Effector memory CD8-positive, alpha-beta T cell (primary cell): ENCODE results near the gene RAB35.

Experiments used
- ATAC-seq: fragments of 150-1000 bp; cut with Tn5 transposase; replicated peaks from 2 replicates; pipeline ENCODE4 v1.10.0; 2021; ENCODE audit warnings: mild to moderate bottlenecking, moderate library complexity
- DNase-seq, 3 experiments: peaks; one replicate each; pipeline ENCODE4 v3.0.0; 2021
- H3K27ac Mint-ChIP-seq, 2 donors: one replicate each; pipeline ENCODE4 v1.8.0; 2022; ENCODE audit warnings: mild to moderate bottlenecking in 2 of 2, mixed read lengths in 2 of 2, moderate library complexity in 2 of 2
- H3K27me3 Mint-ChIP-seq, 2 donors: one replicate each; pipeline ENCODE4 v1.8.0; 2022; ENCODE audit warnings: mixed read lengths in 2 of 2
- H3K36me3 Mint-ChIP-seq: one replicate; pipeline ENCODE4 v1.8.0; 2022; ENCODE audit warnings: mild to moderate bottlenecking, moderate library complexity, mixed read lengths; ENCODE audit not compliant: insufficient read depth
- H3K4me1 Mint-ChIP-seq, 2 donors: one replicate each; pipeline ENCODE4 v1.8.0; 2022; ENCODE audit warnings: low read depth in 2 of 2, mixed read lengths in 2 of 2
- H3K4me3 Mint-ChIP-seq, 2 donors: one replicate each; pipeline ENCODE4 v1.8.0; 2022; ENCODE audit warnings: mild to moderate bottlenecking in 2 of 2, mixed read lengths in 2 of 2, moderate library complexity in 2 of 2
- H3K9me3 Mint-ChIP-seq, 2 donors: one replicate each; pipeline ENCODE4 v1.8.0; 2022; ENCODE audit warnings: mixed read lengths in 2 of 2

The RAB35 gene

DNA sequence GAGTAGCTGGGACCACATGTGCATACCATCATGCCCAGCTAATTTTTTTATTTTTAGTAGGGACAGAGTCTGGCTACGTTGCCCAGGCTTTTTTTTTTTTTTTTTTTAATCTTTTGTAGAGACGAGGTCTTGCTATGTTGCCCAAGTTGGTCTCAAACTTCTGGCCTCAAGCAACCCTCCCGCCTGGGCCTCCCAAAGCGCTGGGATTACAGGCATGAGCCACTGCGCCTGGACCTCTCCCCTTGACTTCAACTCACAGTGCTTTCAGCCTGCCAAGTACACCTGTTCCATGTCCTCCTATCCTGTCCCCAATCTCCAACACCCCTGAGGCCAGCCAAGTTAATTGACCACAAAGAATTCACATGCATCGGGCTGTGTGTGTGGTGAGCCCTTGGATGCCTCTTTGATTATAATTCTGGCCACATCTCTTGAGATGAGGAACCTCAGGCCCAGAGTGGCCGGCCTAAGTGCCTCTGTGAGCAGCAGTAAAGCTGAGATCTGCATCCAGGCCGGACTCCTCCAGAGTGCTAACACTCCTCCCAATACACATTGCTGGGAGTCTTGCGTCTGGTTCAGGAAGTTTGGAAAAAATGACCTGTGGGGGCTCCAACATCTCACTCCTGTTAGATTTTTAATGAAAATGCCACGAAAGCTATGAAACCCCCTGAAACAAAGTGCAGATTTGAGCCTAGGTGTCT lies 6.8 kb downstream of the RAB35 start:
- Mint-ChIP-seq H3K4me3 (peak overlapping the region; percentile 77 to 83), H3K4me1 (peaks cover 56 to 65% of the 10 kb centered on the region in 2 donors), H3K27ac (peak overlapping the region in 1 of 2 donors; percentile 88), H3K9me3 (no peaks in the 10 kb centered on the region), H3K36me3 (peaks cover 63% of the 10 kb centered on the region), H3K27me3 (no peaks in the 10 kb centered on the region)
- ATAC-seq: no peak
- DNase-seq: no peak

DNA sequence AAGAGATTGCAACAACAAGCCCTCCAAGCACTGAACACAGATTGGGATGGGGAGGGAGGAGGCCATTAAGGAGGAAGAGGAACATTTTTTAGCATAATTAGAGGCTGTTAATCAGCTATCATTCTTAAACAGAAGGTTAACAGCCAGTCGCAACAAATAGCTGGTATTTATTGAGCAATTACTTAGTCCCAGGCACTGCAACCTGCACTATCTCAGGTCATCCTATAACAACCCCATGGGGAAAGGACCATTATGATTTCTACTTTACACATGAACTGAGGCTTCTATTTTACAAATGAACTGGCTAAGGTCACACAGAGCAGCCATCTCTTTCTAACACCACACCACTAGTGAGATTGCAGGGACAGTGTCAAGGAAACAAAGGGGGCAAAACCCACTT lies 10.4 kb downstream of the RAB35 start:
- no peak overlapping the region for H3K4me3 Mint-ChIP-seq
- ATAC-seq: no peak
- peak overlapping the region in 1 of 2 donors; percentile 29 for H3K27ac Mint-ChIP-seq
- DNase-seq: no peak
- H3K27me3 Mint-ChIP-seq: no peaks in the 10 kb centered on the region
- peaks cover 53 to 56% of the 10 kb centered on the region in 2 donors for H3K4me1 Mint-ChIP-seq
- no peaks in the 10 kb centered on the region for H3K9me3 Mint-ChIP-seq
- peaks cover 62% of the 10 kb centered on the region for H3K36me3 Mint-ChIP-seq

DNA sequence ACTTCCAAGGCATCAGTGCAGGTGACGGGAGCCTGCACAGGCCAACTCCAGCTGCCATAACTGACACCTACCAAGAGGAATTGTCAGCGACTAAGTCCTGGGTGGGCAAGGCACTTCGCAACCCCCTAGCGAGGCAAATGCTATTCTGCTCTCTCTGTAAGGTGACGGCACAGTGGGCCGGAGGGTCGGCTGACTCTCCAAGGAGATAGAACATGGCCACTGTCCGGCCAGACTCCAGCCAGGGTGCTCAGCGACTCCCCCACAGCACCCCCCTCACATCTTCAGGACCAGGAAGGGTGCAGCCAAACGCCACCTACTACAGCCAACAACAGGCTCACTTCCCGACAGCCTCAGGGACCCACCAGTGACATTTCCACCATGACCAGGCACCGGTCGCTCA lies 13.2 kb downstream of the RAB35 start:
- ATAC-seq (no peak), DNase-seq (no peak)
- Mint-ChIP-seq H3K27me3 (no peaks in the 10 kb centered on the region), H3K27ac (peak overlapping the region in 1 of 2 donors; percentile 73), H3K4me1 (peaks cover 42 to 43% of the 10 kb centered on the region in 2 donors), H3K36me3 (peaks cover 70% of the 10 kb centered on the region), H3K9me3 (no peaks in the 10 kb centered on the region), H3K4me3 (peak overlapping the region in 1 of 2 donors; percentile 43)

DNA sequence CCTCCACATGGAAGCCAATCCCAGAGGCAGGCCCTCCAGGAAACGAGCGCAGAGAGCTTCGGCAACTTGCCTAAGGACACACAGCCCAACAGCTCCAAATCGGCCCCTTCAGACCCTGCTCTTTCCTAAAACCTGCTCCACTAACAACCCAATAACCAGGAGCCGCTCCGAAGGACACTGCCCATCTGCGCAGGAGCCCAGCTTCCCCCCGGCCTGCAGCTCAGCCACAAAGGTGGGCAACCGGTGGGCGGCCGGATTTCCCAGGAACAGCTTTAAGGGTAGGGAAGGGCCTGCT lies 13.6 kb downstream of the RAB35 start:
- Mint-ChIP-seq H3K4me1 (peaks cover 40 to 41% of the 10 kb centered on the region in 2 donors), H3K4me3 (peak overlapping the region; percentile 43 to 52), H3K36me3 (peaks cover 70% of the 10 kb centered on the region), H3K27me3 (no peaks in the 10 kb centered on the region), H3K27ac (peak overlapping the region; percentile 73 to 94), H3K9me3 (no peaks in the 10 kb centered on the region)
- DNase-seq: no peak
- no peak for ATAC-seq

DNA sequence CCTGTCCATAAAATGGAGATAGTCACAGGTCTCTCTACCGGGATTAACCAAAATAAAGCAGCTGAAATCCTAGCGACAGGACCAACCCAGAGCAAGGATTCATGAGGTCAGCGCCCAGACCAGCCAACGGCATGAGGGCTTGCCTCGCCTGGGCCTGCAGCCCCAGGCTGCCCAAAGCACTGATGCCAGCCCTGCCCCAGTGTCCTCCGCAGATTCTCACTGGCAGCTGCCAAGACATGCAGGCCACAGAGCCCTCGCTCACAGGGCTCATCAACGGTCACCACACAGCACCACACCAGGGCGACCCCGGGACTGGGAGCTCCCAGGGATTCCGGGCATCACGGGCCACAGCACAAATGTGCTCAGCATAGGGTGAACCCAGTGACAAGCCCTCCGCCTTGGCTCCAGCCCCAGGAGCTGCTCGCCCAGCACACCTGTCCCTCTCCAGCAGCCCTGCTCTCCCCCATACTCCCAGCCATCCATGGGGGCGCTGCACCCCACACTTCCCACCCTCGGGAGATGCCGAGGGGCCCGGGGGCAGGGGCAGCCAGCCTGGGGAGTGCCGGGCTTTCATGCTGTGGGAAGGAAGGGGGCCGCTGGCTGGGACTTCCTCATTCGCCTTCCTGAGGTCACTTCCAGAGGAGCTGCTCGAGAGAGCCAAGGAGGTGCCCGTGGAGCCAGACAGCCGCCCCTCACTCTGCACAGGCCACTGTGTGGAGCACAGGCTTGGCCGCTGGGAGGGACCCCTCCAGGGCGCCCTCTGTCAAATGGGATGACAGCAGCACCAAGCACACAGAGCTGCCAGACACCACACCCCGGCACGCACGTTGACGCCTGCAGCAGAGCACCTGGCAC lies 14.1 kb downstream of the RAB35 start:
- DNase-seq: no peak
- Mint-ChIP-seq H3K27ac (peak overlapping the region; percentile 73 to 94), H3K9me3 (no peaks in the 10 kb centered on the region), H3K4me3 (peak overlapping the region; percentile 60 to 76), H3K27me3 (no peaks in the 10 kb centered on the region), H3K4me1 (peaks cover 37 to 38% of the 10 kb centered on the region in 2 donors), H3K36me3 (peaks cover 72% of the 10 kb centered on the region)
- ATAC-seq: no peak

DNA sequence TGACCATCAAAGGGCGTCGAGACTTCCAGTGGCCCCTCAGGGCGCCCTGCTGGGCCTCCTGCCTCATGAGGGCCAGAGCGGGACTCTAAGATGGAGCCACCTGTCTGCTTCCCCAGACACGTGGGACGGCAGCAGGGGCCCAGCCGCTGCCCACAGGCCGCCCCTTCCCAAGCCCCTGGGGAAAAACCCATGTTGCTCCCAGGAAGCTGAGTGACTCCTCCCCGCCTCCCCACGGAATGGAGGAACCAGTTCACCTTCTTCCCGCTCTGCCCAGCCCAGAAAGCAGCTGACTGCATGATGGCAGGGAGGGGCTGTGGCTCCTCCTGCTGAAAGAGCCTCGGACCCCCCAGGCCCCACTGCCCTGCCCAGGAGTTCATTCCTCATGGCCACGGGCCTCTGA lies 14.9 kb downstream of the RAB35 start:
- Mint-ChIP-seq H3K27ac (peak overlapping the region; percentile 73 to 94), H3K36me3 (peaks cover 72% of the 10 kb centered on the region), H3K27me3 (no peaks in the 10 kb centered on the region), H3K9me3 (no peaks in the 10 kb centered on the region), H3K4me1 (peaks cover 37 to 38% of the 10 kb centered on the region in 2 donors), H3K4me3 (peak overlapping the region; percentile 60 to 76)
- DNase-seq (no peak), ATAC-seq (peak; percentile 13)

DNA sequence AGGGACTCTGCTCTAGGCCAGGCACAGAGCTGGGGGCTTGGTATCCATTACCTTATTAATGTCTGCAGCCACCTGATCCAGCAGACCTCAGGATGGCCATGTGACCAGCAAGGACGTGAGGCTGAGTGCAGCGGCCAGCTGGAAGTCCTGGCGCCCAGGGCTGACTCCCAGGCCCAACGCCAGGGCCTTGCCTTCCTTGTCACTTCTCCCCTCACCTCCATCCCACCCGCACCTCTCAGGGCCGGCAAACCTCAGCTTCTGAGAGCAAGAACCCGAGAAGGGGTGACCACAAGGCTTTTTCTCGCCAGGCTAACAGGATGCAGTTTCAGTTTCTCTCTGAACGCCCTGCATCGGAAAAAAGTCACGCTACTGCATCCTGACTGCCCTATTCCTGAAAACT lies 15.4 kb downstream of the RAB35 start:
- no peaks in the 10 kb centered on the region for H3K9me3 Mint-ChIP-seq
- ATAC-seq: peak; percentile 60
- peak overlapping the region; percentile 73 to 94 for H3K27ac Mint-ChIP-seq
- DNase-seq: no peak
- no peaks in the 10 kb centered on the region for H3K27me3 Mint-ChIP-seq
- H3K36me3 Mint-ChIP-seq: peaks cover 72% of the 10 kb centered on the region
- H3K4me3 Mint-ChIP-seq: peak overlapping the region; percentile 60 to 76
- H3K4me1 Mint-ChIP-seq: peaks cover 34 to 38% of the 10 kb centered on the region in 2 donors

DNA sequence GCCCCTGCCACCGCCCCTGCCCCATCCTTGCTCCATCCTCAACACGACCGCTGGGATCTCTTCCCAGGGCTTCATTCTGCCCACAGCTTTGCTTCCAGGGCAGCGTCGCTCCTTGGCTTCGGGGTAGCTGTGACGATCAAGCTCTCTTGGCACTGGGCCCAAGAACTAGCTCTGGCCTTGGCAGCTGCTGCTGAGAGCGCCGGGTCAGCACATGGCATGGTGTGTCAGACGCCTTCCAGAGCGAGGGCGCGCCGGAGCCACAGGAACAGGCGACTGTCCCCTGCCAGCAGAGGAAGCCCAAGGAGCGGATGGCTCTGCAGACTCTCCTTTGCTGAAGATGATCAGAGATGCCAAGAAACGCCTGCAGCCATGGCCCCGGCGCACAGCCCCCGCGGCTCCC lies 15.9 kb downstream of the RAB35 start:
- peak overlapping the region; percentile 73 to 94 for H3K27ac Mint-ChIP-seq
- H3K27me3 Mint-ChIP-seq: no peaks in the 10 kb centered on the region
- DNase-seq: no peak
- peak overlapping the region; percentile 25 to 76 for H3K4me3 Mint-ChIP-seq
- H3K36me3 Mint-ChIP-seq: peaks cover 72% of the 10 kb centered on the region
- ATAC-seq: no peak
- H3K4me1 Mint-ChIP-seq: peaks cover 30 to 36% of the 10 kb centered on the region in 2 donors
- H3K9me3 Mint-ChIP-seq: no peaks in the 10 kb centered on the region

DNA sequence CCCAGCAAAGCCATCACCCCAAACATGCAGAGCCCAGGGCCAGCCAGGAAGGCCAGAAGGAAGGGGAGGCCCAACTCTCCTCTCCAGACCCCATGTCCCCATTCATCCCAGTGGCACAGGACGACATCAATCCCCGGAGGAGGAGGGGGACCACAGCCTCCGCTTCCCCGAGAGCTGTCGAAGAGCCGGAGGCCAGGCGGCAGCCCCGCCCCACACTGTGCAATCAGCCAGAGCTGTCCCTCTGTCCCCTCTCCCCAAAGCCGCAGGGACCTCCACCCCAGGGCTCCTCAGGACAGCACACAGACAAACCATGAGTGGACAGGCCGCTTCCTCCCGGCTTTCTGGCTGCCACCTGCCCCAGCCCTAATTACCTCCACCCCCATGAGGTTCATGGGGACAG lies 16.8 kb downstream of the RAB35 start:
- DNase-seq (no peak), ATAC-seq (no peak)
- no peaks in the 10 kb centered on the region for H3K27me3 Mint-ChIP-seq
- H3K9me3 Mint-ChIP-seq: no peaks in the 10 kb centered on the region
- H3K4me1 Mint-ChIP-seq: peaks cover 23 to 31% of the 10 kb centered on the region in 2 donors
- peaks cover 66% of the 10 kb centered on the region for H3K36me3 Mint-ChIP-seq
- H3K27ac Mint-ChIP-seq: peak overlapping the region; percentile 73 to 94
- H3K4me3 Mint-ChIP-seq: peak overlapping the region in 1 of 2 donors; percentile 25

DNA sequence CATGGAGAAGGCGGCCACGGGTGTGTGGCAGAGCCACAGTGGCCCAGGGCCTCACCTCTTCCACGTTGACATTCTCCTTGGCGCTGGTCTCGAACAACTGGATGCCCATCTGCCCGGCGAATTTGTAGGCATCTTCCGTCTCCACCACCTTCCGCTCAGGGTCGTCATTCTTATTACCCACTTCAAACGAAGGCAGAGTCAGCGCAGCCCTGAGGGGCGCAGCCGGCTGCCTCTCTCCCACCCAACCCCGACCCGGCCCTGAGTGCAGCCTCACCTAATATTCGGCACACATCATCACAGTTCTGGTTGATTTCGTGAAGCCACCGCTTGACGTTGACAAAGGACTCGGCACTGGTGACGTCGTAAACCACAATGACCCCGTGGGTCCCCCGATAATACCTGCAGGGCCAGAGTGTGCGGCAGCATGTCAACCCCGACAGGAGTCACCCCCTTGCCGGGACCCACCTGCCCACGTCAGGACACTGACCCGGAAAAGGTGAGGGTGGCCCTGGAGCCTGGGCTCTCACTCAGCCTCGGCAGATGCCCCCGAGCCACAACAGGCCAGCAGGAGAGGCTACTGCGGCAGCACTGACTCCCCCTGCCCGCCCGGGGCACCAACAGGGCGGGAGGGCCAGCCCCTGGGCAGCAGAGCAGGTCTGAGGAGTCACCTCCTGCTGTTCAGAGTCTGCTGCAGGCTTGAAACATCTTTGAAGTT lies 17.6 kb downstream of the RAB35 start:
- Mint-ChIP-seq H3K4me1 (peaks cover 20 to 31% of the 10 kb centered on the region in 2 donors), H3K36me3 (peaks cover 62% of the 10 kb centered on the region), H3K4me3 (no peak overlapping the region), H3K27ac (no peak overlapping the region), H3K9me3 (no peaks in the 10 kb centered on the region), H3K27me3 (no peaks in the 10 kb centered on the region)
- no peak for DNase-seq
- no peak for ATAC-seq

DNA sequence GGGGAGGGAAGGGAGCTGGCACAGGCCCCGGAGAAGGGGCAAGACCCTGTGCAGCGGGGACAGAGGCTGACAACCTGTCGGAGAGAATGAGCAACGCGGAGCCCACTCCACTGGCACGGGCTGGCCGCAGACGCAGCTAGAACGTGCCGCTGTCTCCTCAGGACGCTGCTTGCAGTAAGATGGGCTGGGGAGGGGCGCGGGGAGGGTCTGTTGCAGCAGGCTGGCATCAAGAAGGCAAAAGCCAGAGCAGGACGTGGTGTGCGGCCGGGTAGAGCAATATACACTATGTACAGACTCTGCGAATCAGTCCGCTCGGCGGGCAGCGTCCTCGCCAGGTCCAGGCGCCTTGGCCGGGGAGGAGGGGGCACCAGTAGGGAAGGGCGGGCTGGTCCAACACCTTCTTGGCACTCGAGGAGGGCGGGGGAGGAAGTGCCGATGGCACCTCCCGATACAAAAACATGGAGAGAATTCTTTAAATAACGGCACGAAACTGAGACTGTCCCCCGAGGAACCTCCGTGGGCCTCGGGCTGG lies 19.8 kb downstream of the RAB35 start:
- H3K4me1 Mint-ChIP-seq: peaks cover 14 to 16% of the 10 kb centered on the region in 2 donors
- H3K36me3 Mint-ChIP-seq: peaks cover 55% of the 10 kb centered on the region

DNA sequence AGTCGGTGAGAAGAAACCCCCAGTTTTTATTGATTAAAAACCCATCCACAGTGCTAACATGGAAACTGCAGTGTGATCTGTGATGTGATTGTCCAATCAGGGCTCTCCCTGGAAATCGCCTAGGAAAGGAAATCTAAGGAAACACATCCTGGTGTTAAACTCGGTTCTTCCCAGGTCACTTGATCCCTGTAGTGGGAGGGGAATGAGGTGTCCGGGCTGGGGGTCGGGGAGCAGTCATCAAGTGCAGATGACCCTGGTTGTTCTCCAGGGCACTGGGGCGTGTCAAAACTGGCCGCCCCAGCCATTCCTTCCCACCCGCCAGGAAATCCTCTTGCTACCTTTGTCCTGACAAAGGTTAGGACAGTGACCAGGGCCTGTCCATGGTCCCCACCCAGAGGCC lies 20.8 kb downstream of the RAB35 start:
- Mint-ChIP-seq H3K36me3 (peaks cover 58% of the 10 kb centered on the region), H3K4me3 (no peak overlapping the region), H3K4me1 (peaks cover 13% of the 10 kb centered on the region in 2 donors), H3K9me3 (no peaks in the 10 kb centered on the region), H3K27me3 (no peaks in the 10 kb centered on the region), H3K27ac (no peak overlapping the region)
- DNase-seq (no peak), ATAC-seq (no peak)

More for the DNA sequence above, 19.8 kb downstream of the RAB35 start:
- H3K9me3 Mint-ChIP-seq: no peaks in the 10 kb centered on the region
- H3K27me3 Mint-ChIP-seq: no peaks in the 10 kb centered on the region
- peak overlapping the region; percentile 65 to 74 for H3K27ac Mint-ChIP-seq
- ATAC-seq (no peak), DNase-seq (no peak)
- no peak overlapping the region for H3K4me3 Mint-ChIP-seq

DNA sequence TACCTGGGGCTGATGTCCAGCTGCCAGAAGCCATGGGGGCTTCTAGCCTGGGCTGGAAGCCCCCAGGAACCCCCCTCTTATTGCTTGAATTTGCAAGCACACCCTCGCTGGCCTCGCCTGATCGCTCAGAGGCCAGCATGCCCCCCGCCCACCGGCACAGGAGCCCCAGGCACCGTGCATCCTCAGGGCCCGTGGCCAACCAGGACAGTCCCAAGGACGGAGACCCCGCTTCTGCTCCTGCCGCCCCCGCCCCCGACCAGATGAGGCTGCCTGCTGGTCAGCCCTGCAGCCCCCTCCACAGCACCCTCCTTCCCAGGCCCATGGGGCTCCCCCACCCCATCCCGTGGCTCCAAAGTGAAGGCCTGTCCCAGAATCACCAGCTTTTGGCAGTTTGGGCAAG lies 21.2 kb downstream of the RAB35 start:
- no peaks in the 10 kb centered on the region for H3K9me3 Mint-ChIP-seq
- no peak overlapping the region for H3K27ac Mint-ChIP-seq
- no peak overlapping the region for H3K4me3 Mint-ChIP-seq
- no peak for DNase-seq
- H3K27me3 Mint-ChIP-seq: no peaks in the 10 kb centered on the region
- no peak for ATAC-seq
- peaks cover 11 to 13% of the 10 kb centered on the region in 2 donors for H3K4me1 Mint-ChIP-seq
- peaks cover 54% of the 10 kb centered on the region for H3K36me3 Mint-ChIP-seq
